Colonic mucosa (tissue), 4 donors: Measurements from ENCODE around the gene BRD3. TPM values are rescaled to one million over a fixed set of nuclear protein-coding genes. Genes with fewer than 3 reads are reported as not detected.
"Not testable (repeated sequence)": the region's sequence is repeated elsewhere in the genome, so short reads cannot be mapped to it uniquely, and the experiment has no call there.

Experiments
- DNase-seq: peaks from one replicate; pipeline ENCODE4 v3.0.0-alpha.2; 2020
- H3K27ac ChIP-seq: fragments of 200-600 bp; one replicate; pipeline ENCODE4 v1.8.0; 2021
- H3K27me3 ChIP-seq: fragments of 200-600 bp; one replicate; pipeline ENCODE4 v1.8.0; 2021
- H3K36me3 ChIP-seq: fragments of 200-600 bp; one replicate; pipeline ENCODE4 v1.8.0; 2021
- H3K4me1 ChIP-seq: fragments of 200-600 bp; one replicate; pipeline ENCODE4 v1.8.0; 2021; ENCODE audit warnings: mild to moderate bottlenecking
- H3K4me3 ChIP-seq: fragments of 200-600 bp; one replicate; pipeline ENCODE4 v1.8.0; 2021
- H3K9ac ChIP-seq, 2 donors: one replicate each; pipeline ENCODE4 v1.7.0; 2013; ENCODE audit warnings: control low read depth in 2 of 2, low read depth in 2 of 2, low read length in 2 of 2
- H3K9me3 ChIP-seq: fragments of 200-600 bp; one replicate; pipeline ENCODE4 v1.8.0; 2021
- CTCF ChIP-seq: fragments of 200-600 bp; IDR thresholded peaks from one replicate; pipeline ENCODE4 v1.8.0; 2022; ENCODE audit warnings: antibody characterized with exemption, mild to moderate bottlenecking
- intact Hi-C: fragments of 100-400 bp; cut with DNase I; formaldehyde crosslinking; loops from one replicate; pipeline ENCODE4 v1.14.1; 2022
- total RNA-seq, 2 donors: library from RNA; stranded (reverse); fragmentation: NEBNext Ultra II Directional in 1 of 2; extraction: Animal tissue kit (Norgen Biotek cat#: 25700) in 1 of 2; gene quantifications; one replicate each; pipeline ENCODE4 v1.2.1, GENCODE V29; 2021
- donor health status: healthy.
- donor health status: DM: no; HTN: no; CAD: no.
- donor health status: DM: no; HTN: no; CAD: no.

Gene BRD3
- 10 to 100 TPM; 26.8 to 50.9 TPM for total RNA-seq

- peaks cover 3% of the 10 kb centered on the region for H3K4me1 ChIP-seq
- TF ChIP-seq CTCF: no peak
- peak; percentile 79 for DNase-seq
- H3K9ac ChIP-seq: peak within 1 kb of the TSS; percentile 81 to 90
- no peaks in the 10 kb centered on the region for H3K36me3 ChIP-seq
- intact Hi-C loops: no loop called here
- H3K27ac ChIP-seq: peak within 1 kb of the TSS; percentile 93
- peak within 1 kb of the TSS; percentile 57 for H3K4me3 ChIP-seq
- H3K9me3 ChIP-seq: no peaks in the 10 kb centered on the region
- H3K27me3 ChIP-seq: no peaks in the 10 kb centered on the region
Measured at GRCh38 chr9:134067904-134068743, at the start of gene BRD3. TSS of gene BRD3 (minus strand) at chr9:134068026. CDS start at chr9:134053477, 14,549 bp downstream.

GRCh38 chr9:134112561-134112960 lies 44.7 kb upstream of the BRD3 start:
- H3K9ac ChIP-seq: no peak overlapping the region
- H3K36me3 ChIP-seq: no peaks in the 10 kb centered on the region
- no peaks in the 10 kb centered on the region for H3K9me3 ChIP-seq
- intact Hi-C loops: loop anchor here (5.0 kb wide), 1 partner anchor 335 kb away; no protein-coding TSS in a partner anchor
- H3K4me3 ChIP-seq: no peak overlapping the region
- no peaks in the 10 kb centered on the region for H3K27me3 ChIP-seq
- no peak for TF ChIP-seq CTCF
- no peaks in the 10 kb centered on the region for H3K4me1 ChIP-seq
- no peak overlapping the region for H3K27ac ChIP-seq
- no peak for DNase-seq

GRCh38 chr9:134111064-134111463 lies 43.2 kb upstream of the BRD3 start:
- Histone ChIP-seq H3K9me3 (no peaks in the 10 kb centered on the region), H3K36me3 (no peaks in the 10 kb centered on the region), H3K27me3 (no peaks in the 10 kb centered on the region), H3K27ac (no peak overlapping the region), H3K4me1 (no peaks in the 10 kb centered on the region), H3K9ac (no peak overlapping the region), H3K4me3 (no peak overlapping the region)
- no peak for TF ChIP-seq CTCF
- no peak for DNase-seq
- intact Hi-C loops: loop anchor here (5.0 kb wide), 1 partner anchor 334 kb away; no protein-coding TSS in a partner anchor

DNA sequence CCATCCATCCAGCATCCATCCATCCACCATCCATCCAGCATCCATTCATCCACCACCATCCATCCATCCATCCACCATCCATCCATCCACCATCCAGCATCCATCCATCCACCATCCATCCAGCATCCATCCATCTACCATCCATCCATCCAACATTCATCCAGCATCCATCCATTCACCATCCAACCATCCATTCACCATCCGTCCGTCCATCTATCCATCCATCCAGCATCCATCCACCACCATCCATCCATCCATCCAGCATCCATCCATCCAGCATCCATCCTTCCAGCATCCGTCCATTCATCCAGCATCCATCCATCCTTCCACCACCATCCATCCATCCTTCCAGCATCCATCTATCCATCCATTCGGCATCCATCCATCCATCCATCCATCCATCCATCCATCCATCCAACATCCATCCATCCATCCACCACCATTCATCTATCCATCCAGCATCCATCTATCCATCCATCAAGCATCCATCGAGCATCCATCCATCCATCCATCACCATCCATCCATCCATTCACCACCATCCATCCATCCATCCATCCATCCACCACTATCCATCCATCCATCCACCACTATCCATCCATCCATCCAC lies 35.7 kb upstream of the BRD3 start:
- Histone ChIP-seq H3K27ac (no peak overlapping the region), H3K9ac (no peak overlapping the region), H3K4me1 (no peaks in the 10 kb centered on the region), H3K9me3 (no peaks in the 10 kb centered on the region), H3K27me3 (no peaks in the 10 kb centered on the region), H3K4me3 (no peak overlapping the region), H3K36me3 (no peaks in the 10 kb centered on the region)
- intact Hi-C loops: no loop called here
- no peak for TF ChIP-seq CTCF
- no peak for DNase-seq

GRCh38 chr9:134101623-134102149 lies 33.9 kb upstream of the BRD3 start:
- Histone ChIP-seq H3K9ac (no peak overlapping the region), H3K27ac (no peak overlapping the region), H3K4me3 (no peak overlapping the region), H3K9me3 (no peaks in the 10 kb centered on the region), H3K4me1 (no peaks in the 10 kb centered on the region), H3K36me3 (no peaks in the 10 kb centered on the region), H3K27me3 (no peaks in the 10 kb centered on the region)
- no peak for DNase-seq
- intact Hi-C loops: no loop called here
- no peak for TF ChIP-seq CTCF

GRCh38 chr9:134101133-134101532 lies 33.3 kb upstream of the BRD3 start:
- H3K4me3 ChIP-seq, H3K9me3 ChIP-seq, H3K27me3 ChIP-seq, H3K4me1 ChIP-seq, H3K9ac ChIP-seq, H3K36me3 ChIP-seq, intact Hi-C loops, H3K27ac ChIP-seq, DNase-seq: not testable (repeated sequence)
